Osteocyte (in vitro differentiated cells): Measurements from ENCODE around the gene EEF1A2. TPM values are rescaled to one million over a fixed set of nuclear protein-coding genes. Genes with fewer than 3 reads are reported as not detected.

ENCODE experiments used
- DNase-seq: peaks from one replicate; pipeline ENCODE4 v3.0.0; 2021; ENCODE audit warnings: mixed read lengths; ENCODE audit not compliant: unreplicated experiment; ENCODE audit errors: extremely low spot score
- H3K27ac Mint-ChIP-seq: one replicate; pipeline ENCODE4 v1.8.0; 2021; ENCODE audit warnings: mild to moderate bottlenecking, mixed read lengths; ENCODE audit not compliant: unreplicated experiment
- H3K27me3 Mint-ChIP-seq: one replicate; pipeline ENCODE4 v1.8.0; 2021; ENCODE audit warnings: mixed read lengths; ENCODE audit not compliant: unreplicated experiment
- H3K36me3 Mint-ChIP-seq: one replicate; pipeline ENCODE4 v1.8.0; 2021; ENCODE audit warnings: mixed read lengths; ENCODE audit not compliant: unreplicated experiment
- H3K4me1 Mint-ChIP-seq: one replicate; pipeline ENCODE4 v1.8.0; 2021; ENCODE audit warnings: mixed read lengths; ENCODE audit not compliant: unreplicated experiment
- H3K4me3 Mint-ChIP-seq: one replicate; pipeline ENCODE4 v1.8.0; 2021; ENCODE audit warnings: mild to moderate bottlenecking, moderate library complexity, mixed read lengths; ENCODE audit not compliant: unreplicated experiment
- H3K9me3 Mint-ChIP-seq: one replicate; pipeline ENCODE4 v1.8.0; 2021; ENCODE audit warnings: mixed read lengths; ENCODE audit not compliant: unreplicated experiment
- total RNA-seq: library from RNA; stranded (reverse); gene quantifications from 2 replicates; pipeline ENCODE4 v1.2.1, GENCODE V29; 2021
- TF ChIP-seq, protein P1 (sequence below): fragments of 200-600 bp; sonication (generic); IDR thresholded peaks from 2 replicates; pipeline ENCODE4 v1.5.0; 2021; ENCODE audit warnings: antibody characterized with exemption, mild to moderate bottlenecking, moderate library complexity

EEF1A2 gene
- total RNA-seq, 1 donor from 2014 or later = 0.56 TPM

GRCh38 chr20:63533871-63534393, 35.0 kb upstream of the EEF1A2 start:
- Mint-ChIP-seq H3K27me3 (no peaks in the 10 kb centered on the region), H3K4me1 (peaks cover 15% of the 10 kb centered on the region), H3K9me3 (no peaks in the 10 kb centered on the region), H3K36me3 (no peaks in the 10 kb centered on the region), H3K27ac (no peak overlapping the region), H3K4me3 (no peak overlapping the region)
- no peak for DNase-seq
- TF ChIP-seq, protein P1, sequence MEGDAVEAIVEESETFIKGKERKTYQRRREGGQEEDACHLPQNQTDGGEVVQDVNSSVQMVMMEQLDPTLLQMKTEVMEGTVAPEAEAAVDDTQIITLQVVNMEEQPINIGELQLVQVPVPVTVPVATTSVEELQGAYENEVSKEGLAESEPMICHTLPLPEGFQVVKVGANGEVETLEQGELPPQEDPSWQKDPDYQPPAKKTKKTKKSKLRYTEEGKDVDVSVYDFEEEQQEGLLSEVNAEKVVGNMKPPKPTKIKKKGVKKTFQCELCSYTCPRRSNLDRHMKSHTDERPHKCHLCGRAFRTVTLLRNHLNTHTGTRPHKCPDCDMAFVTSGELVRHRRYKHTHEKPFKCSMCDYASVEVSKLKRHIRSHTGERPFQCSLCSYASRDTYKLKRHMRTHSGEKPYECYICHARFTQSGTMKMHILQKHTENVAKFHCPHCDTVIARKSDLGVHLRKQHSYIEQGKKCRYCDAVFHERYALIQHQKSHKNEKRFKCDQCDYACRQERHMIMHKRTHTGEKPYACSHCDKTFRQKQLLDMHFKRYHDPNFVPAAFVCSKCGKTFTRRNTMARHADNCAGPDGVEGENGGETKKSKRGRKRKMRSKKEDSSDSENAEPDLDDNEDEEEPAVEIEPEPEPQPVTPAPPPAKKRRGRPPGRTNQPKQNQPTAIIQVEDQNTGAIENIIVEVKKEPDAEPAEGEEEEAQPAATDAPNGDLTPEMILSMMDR = no peak

DNA sequence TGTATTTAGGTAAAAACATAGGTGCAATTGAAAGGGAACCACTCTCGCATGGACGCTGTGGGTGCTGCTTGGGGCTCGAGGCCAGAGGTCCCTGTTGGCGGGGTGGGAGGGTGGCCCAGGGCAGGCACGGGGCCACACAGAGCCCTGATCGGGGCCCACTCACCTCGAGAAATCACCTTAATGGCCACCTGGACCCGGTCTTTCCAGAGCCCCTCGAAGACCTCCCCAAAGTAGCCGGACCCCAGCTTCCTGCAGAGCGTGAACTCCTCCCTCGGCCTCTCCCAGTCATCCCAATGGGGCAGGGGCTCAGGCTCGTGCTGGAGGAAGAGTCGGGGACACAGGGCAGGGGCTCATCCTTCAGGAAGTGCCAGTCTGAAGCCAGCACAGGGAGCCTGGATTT, 34.5 kb upstream of the EEF1A2 start:
- Mint-ChIP-seq H3K27ac (no peak overlapping the region), H3K4me1 (peaks cover 15% of the 10 kb centered on the region), H3K4me3 (no peak overlapping the region), H3K27me3 (no peaks in the 10 kb centered on the region), H3K9me3 (no peaks in the 10 kb centered on the region), H3K36me3 (no peaks in the 10 kb centered on the region)
- DNase-seq = no peak
- TF ChIP-seq, protein P1 = no peak

- Mint-ChIP-seq H3K4me1 (peaks cover 10% of the 10 kb centered on the region), H3K27me3 (no peaks in the 10 kb centered on the region), H3K9me3 (no peaks in the 10 kb centered on the region), H3K4me3 (no peak overlapping the region), H3K27ac (no peak overlapping the region), H3K36me3 (no peaks in the 10 kb centered on the region)
- DNase-seq = no peak
- TF ChIP-seq, protein P1 = no peak
Observed at GRCh38 chr20:63532449-63532971, 33.6 kb upstream of the EEF1A2 start.

DNA sequence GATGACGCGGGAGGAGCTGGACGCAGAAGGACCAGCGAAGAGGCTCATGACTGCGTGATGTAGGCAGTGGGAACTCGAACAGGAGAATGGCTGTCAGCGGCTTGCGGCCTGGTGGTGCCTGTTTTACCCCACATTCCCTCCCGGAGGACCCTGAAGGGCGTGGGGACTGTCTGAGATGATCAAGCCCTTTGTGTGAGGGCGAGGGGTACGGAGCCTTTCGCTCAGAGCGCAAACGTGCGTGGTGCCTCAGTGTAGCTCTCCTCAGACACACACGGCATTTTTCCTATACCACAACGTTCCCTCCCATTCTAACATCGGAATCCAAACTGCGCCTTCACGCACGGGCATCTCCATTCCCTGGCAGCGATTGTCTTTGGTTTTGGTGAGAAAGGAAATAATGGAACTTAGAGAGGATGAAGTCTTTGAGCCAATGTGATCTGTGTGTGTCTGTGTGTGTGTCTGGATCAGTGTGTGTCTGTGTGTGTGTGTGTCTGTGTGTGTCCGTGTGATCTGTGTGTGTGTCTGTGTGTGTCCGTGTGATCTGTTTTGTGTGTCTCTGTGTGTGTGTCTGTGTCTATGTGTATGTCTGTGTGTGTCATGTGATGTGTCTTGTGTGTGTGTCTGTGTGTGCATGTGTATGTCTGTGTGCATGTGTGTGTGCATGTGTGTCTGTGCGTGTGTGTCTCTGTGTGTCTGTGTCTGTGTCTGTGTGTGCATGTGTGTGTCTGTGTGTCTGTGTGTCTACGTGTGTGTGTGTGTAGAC, 33.0 kb upstream of the EEF1A2 start:
- H3K36me3 Mint-ChIP-seq = no peaks in the 10 kb centered on the region
- no peaks in the 10 kb centered on the region for H3K27me3 Mint-ChIP-seq
- peaks cover 9% of the 10 kb centered on the region for H3K4me1 Mint-ChIP-seq
- H3K9me3 Mint-ChIP-seq = no peaks in the 10 kb centered on the region
- DNase-seq = no peak
- H3K27ac Mint-ChIP-seq = no peak overlapping the region
- H3K4me3 Mint-ChIP-seq = no peak overlapping the region
- TF ChIP-seq, protein P1 = no peak

DNA sequence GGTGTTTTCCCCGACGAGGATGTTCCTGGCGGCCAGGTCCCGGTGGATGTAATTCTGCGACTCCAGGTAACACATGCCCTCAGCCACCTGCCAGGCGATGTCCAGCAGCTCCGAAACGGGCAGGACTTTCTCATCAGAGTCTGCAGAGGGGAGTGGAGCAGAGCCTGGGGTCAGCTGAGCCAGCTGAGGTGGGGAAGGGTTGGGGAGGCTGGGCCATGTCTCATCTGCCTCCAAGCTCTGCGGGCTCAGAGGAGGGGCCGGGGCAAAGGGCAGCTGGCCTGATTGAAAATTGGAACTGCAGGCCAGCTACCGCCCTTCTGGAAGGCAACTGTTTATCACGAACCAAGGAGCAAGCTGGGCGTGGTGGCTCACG, 31.9 kb upstream of the EEF1A2 start:
- H3K4me3 Mint-ChIP-seq = no peak overlapping the region
- no peaks in the 10 kb centered on the region for H3K27me3 Mint-ChIP-seq
- H3K9me3 Mint-ChIP-seq = no peaks in the 10 kb centered on the region
- H3K27ac Mint-ChIP-seq = no peak overlapping the region
- DNase-seq = no peak
- H3K4me1 Mint-ChIP-seq = no peaks in the 10 kb centered on the region
- no peaks in the 10 kb centered on the region for H3K36me3 Mint-ChIP-seq
- TF ChIP-seq, protein P1 = no peak
